ENCODE results near the gene DCAF15. TPM values are rescaled to one million over a fixed set of nuclear protein-coding genes. Genes with fewer than 3 reads are reported as not detected.

The DCAF15 gene
- 71.4 and 83.4 TPM in 2 replicates for total RNA-seq

GRCh38 chr19:13952154-13952930 is at the start of gene DCAF15:
Gene DCAF15, plus strand, starts transcription at chr19:13952509. Its CDS starts 4 bp downstream, at chr19:13952513.
- no peak for TF ChIP-seq CTCF (IDR thresholded peaks at IDR 0.05)
- no peaks in the 10 kb centered on the region for H3K27me3 Mint-ChIP-seq
- ChIA-PET POLR2A (interaction anchor here (0.6 to 2.9 kb wide), 18 partner anchors 11 to 466 kb away, joined by 3 to 30 read pairs (median 4); partner anchors contain the start of genes IL27RA, MISP3, RFX1 and ZSWIM4), CTCF (interaction anchor here (1.2 to 1.9 kb wide), 4 partner anchors 49 to 185 kb away, joined by 3 to 5 read pairs (median 4); partner anchors contain the start of genes ASF1B and IL27RA)
- DNase-seq (peak; percentile 89), ATAC-seq (ENCODE audit: low read depth) (peak; percentile 96)
- peaks cover 25% of the 10 kb centered on the region for H3K36me3 Mint-ChIP-seq (ENCODE audit: low read depth)
- peaks cover 18% of the 10 kb centered on the region for H3K4me1 Mint-ChIP-seq
- H3K4me3 Mint-ChIP-seq, result peak within 1 kb of the TSS; percentile 94
- no peaks in the 10 kb centered on the region for H3K9me3 Mint-ChIP-seq
- peak within 1 kb of the TSS; percentile 90 for H3K27ac Mint-ChIP-seq
- intact Hi-C loops (cut with micrococcal nuclease), result loop anchor here (1.0 to 2.0 kb wide), 9 partner anchors 34 to 185 kb away; partner anchors contain the start of genes BRME1, CC2D1A, PRKACA and RFX1

- no peak overlapping the region for H3K27ac Mint-ChIP-seq
- H3K36me3 Mint-ChIP-seq (ENCODE audit: low read depth), result no peaks in the 10 kb centered on the region
- TF ChIP-seq CTCF (IDR thresholded peaks at IDR 0.05), result no peak
- DNase-seq (no peak), ATAC-seq (ENCODE audit: low read depth) (no peak)
- CTCF ChIA-PET, result interaction anchor here (0.6 to 2.6 kb wide), 8 partner anchors 22 to 169 kb away, joined by 3 to 11 read pairs (median 4); partner anchors contain the start of genes DCAF15, IL27RA and MISP3
- intact Hi-C loops (cut with micrococcal nuclease), result loop anchor here (1.0 kb wide), 2 partner anchors 145 to 170 kb away; no protein-coding TSS in a partner anchor
- no peak overlapping the region for H3K4me3 Mint-ChIP-seq
- no peaks in the 10 kb centered on the region for H3K27me3 Mint-ChIP-seq
- POLR2A ChIA-PET, result interaction anchor here (0.7 to 0.8 kb wide), 2 partner anchors 50 to 150 kb away, joined by 3 read pairs; no protein-coding TSS in a partner anchor
- H3K4me1 Mint-ChIP-seq, result peaks cover 11% of the 10 kb centered on the region
- H3K9me3 Mint-ChIP-seq, result no peaks in the 10 kb centered on the region
Observed at GRCh38 chr19:13902993-13903555, 49.2 kb upstream of the DCAF15 start.

- DNase-seq (peak; percentile 93), ATAC-seq (ENCODE audit: low read depth) (peak; percentile 99)
- Mint-ChIP-seq H3K36me3 (ENCODE audit: low read depth) (peaks cover 7% of the 10 kb centered on the region), H3K4me1 (peaks cover 11% of the 10 kb centered on the region), H3K4me3 (peak within 1 kb of the TSS; percentile 87), H3K27me3 (no peaks in the 10 kb centered on the region), H3K27ac (peak within 1 kb of the TSS; percentile 78), H3K9me3 (no peaks in the 10 kb centered on the region)
- no peak for TF ChIP-seq CTCF (IDR thresholded peaks at IDR 0.05)
- intact Hi-C loops (cut with micrococcal nuclease), result loop anchor here (1.0 to 2.0 kb wide), 5 partner anchors 15 to 126 kb away; partner anchors contain the start of genes DCAF15 and RFX1
- POLR2A ChIA-PET, result interaction anchor here (0.6 to 2.3 kb wide), 4 partner anchors 80 to 141 kb away, joined by 4 to 11 read pairs (median 6); partner anchors contain the start of genes IL27RA and MRI1
- CTCF ChIA-PET, result interaction anchor here (0.7 to 1.1 kb wide), 5 partner anchors 113 to 231 kb away, joined by 3 to 4 read pairs (median 3); partner anchors contain the start of gene MISP3
Observed at GRCh38 chr19:13905634-13906520, 46.4 kb upstream of the DCAF15 start, which contains the start of the genes BRME1 and CC2D1A. Gene BRME1, minus strand, starts transcription at chr19:13906117. Its CDS starts 1,225 bp downstream, at chr19:13904892. Gene CC2D1A, plus strand, starts transcription at chr19:13906201. Its CDS starts 241 bp downstream, at chr19:13906442.

GRCh38 chr19:13906521-13906904 is 45.8 kb upstream of the DCAF15 start:
- ATAC-seq (ENCODE audit: low read depth) (no peak), DNase-seq (no peak)
- H3K36me3 Mint-ChIP-seq (ENCODE audit: low read depth), result peaks cover 13% of the 10 kb centered on the region
- ChIA-PET POLR2A (interaction anchor here (0.6 to 2.3 kb wide), 5 partner anchors 79 to 1215 kb away, joined by 4 to 11 read pairs (median 7); partner anchors contain the start of genes IL27RA and MRI1), CTCF (interaction anchor here (0.5 to 1.0 kb wide), 3 partner anchors 108 to 231 kb away, joined by 3 to 4 read pairs (median 3); no protein-coding TSS in a partner anchor)
- intact Hi-C loops (cut with micrococcal nuclease), result loop anchor here (1.0 to 2.0 kb wide), 5 partner anchors 15 to 126 kb away; partner anchors contain the start of genes DCAF15 and RFX1
- no peaks in the 10 kb centered on the region for H3K9me3 Mint-ChIP-seq
- peak overlapping the region; percentile 87 for H3K4me3 Mint-ChIP-seq
- H3K27me3 Mint-ChIP-seq, result no peaks in the 10 kb centered on the region
- peak overlapping the region; percentile 22 for H3K27ac Mint-ChIP-seq
- TF ChIP-seq CTCF (IDR thresholded peaks at IDR 0.05), result no peak
- H3K4me1 Mint-ChIP-seq, result peaks cover 11% of the 10 kb centered on the region

Measured in activated B cell treated with CpG ODN at 0.5 μM for 24 hours (primary cell).